ENCODE results near the gene U2AF1L4.
"Not testable (repeated sequence)": the region's sequence is repeated elsewhere in the genome, so short reads cannot be mapped to it uniquely, and the experiment has no call there.

U2AF1L4 gene

DNA sequence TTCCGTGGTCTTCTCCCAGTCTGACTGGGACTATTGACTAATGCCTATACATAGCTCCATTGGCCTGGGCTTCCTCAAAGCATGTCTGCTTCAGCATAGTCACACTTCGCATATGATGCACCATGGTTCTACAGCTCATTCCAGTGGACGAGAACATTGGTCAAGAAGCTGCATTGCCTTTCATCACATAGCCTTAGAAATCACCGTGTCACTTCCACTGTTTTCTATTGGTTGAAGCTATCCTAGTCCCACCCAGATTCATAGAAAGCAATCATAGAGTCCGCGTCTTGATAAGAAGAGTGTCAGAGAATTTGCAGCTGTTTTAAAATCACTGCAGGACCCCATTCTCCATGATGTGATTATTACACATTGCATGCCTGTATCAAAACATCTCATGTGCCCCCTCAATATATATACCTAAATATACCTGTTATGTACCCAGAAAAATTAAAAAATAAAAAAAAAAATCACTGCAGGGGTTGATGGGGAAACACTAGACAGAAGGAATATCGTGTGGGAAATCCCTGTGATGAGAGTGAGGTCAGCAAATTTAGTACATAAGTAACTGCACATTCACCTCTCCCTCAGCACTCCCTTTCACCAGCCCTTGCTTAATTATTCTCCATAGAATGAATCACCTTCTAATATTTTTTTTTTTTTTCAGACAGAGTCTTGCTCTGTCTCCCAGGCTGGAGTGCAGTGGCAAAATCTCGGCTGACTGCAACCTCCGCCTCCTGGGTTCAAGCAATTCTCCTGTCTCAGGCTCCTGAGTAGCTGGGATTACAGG lies 28.0 kb upstream of the U2AF1L4 start:
- Histone ChIP-seq H3K4me1 (ENCODE audit: low read length) (peaks cover 10% of the 10 kb centered on the region), H2AFZ (ENCODE audit: low read depth, low read length) (no peak overlapping the region), H3K4me3 (ENCODE audit: low read length) (no peak overlapping the region), H3K36me3 (replicated peaks; ENCODE audit: low read depth, low read length) (peaks cover 3% of the 10 kb centered on the region), H3K9ac (ENCODE audit: low read length) (no peak overlapping the region), H4K20me1 (ENCODE audit: insufficient read depth, low read length) (no peaks in the 10 kb centered on the region), H3K27ac (ENCODE audit: low read length) (no peak overlapping the region), H3K9me3 (ENCODE audit: insufficient read depth, low read length) (no peaks in the 10 kb centered on the region), H3K79me2 (ENCODE audit: low read length) (no peaks in the 10 kb centered on the region), H3K27me3 (ENCODE audit: low read depth, low read length) (no peaks in the 10 kb centered on the region), H3K4me2 (ENCODE audit: low read length) (no peak overlapping the region)
- TF ChIP-seq EZH2phosphoT487 (IDR thresholded peaks at IDR 0.05; ENCODE audit: low read depth) = no peak
- TF ChIP-seq, protein P1, sequence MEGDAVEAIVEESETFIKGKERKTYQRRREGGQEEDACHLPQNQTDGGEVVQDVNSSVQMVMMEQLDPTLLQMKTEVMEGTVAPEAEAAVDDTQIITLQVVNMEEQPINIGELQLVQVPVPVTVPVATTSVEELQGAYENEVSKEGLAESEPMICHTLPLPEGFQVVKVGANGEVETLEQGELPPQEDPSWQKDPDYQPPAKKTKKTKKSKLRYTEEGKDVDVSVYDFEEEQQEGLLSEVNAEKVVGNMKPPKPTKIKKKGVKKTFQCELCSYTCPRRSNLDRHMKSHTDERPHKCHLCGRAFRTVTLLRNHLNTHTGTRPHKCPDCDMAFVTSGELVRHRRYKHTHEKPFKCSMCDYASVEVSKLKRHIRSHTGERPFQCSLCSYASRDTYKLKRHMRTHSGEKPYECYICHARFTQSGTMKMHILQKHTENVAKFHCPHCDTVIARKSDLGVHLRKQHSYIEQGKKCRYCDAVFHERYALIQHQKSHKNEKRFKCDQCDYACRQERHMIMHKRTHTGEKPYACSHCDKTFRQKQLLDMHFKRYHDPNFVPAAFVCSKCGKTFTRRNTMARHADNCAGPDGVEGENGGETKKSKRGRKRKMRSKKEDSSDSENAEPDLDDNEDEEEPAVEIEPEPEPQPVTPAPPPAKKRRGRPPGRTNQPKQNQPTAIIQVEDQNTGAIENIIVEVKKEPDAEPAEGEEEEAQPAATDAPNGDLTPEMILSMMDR (IDR thresholded peaks at IDR 0.05; ENCODE audit: low read depth, low read length) = no peak

DNA sequence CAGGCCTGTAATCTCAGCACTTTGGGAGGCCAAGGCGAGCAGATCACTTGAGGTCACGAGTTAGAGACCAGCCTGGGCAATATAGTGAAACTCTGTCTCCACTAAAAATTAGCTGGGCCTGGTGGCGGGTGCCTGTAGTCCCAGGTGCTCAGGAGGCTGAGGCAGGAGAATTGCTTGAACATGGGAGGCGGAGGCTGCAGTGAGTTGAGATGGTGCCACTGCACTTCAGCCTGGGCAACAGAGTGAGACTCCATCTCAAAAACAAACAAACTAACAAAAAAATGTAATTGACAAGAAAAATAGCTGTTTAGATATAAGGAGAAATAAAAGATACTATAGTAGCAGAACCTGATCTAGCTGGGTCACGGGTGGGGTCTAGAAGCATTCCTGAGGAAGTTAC lies 27.1 kb upstream of the U2AF1L4 start:
- H3K9me3 ChIP-seq (ENCODE audit: insufficient read depth, low read length); H3K9ac ChIP-seq (ENCODE audit: low read length); H3K4me2 ChIP-seq (ENCODE audit: low read length); H2AFZ ChIP-seq (ENCODE audit: low read depth, low read length); H3K4me3 ChIP-seq (ENCODE audit: low read length); H3K27me3 ChIP-seq (ENCODE audit: low read depth, low read length); H3K27ac ChIP-seq (ENCODE audit: low read length); H3K79me2 ChIP-seq (ENCODE audit: low read length); H3K36me3 ChIP-seq (replicated peaks; ENCODE audit: low read depth, low read length); H4K20me1 ChIP-seq (ENCODE audit: insufficient read depth, low read length): not testable (repeated sequence)
- H3K4me1 ChIP-seq (ENCODE audit: low read length) = peaks cover 10% of the 10 kb centered on the region

DNA sequence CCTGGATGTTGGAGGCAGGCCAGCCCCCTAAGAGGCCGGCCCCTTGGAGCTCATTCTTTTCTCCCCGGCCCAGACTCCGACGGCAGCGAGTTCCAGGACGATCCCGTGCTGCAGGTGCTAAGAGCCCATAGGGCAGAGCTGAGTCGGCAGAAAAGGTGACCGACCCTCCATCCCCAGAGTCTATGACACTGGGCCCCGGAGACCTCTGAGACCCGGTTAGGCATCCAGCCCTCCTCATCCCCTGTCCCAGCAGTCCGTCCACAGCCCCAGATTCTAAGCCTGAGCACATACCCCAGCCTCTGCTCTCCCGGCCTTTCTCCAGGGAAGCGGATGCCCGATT lies 22.8 kb upstream of the U2AF1L4 start:
- H4K20me1 ChIP-seq (ENCODE audit: insufficient read depth, low read length) = no peaks in the 10 kb centered on the region
- H3K27ac ChIP-seq (ENCODE audit: low read length) = no peak overlapping the region
- no peak overlapping the region for H3K9ac ChIP-seq (ENCODE audit: low read length)
- no peaks in the 10 kb centered on the region for H3K9me3 ChIP-seq (ENCODE audit: insufficient read depth, low read length)
- no peaks in the 10 kb centered on the region for H3K4me1 ChIP-seq (ENCODE audit: low read length)
- H3K36me3 ChIP-seq (replicated peaks; ENCODE audit: low read depth, low read length) = peaks cover 17% of the 10 kb centered on the region
- H3K79me2 ChIP-seq (ENCODE audit: low read length) = no peaks in the 10 kb centered on the region
- no peaks in the 10 kb centered on the region for H3K27me3 ChIP-seq (ENCODE audit: low read depth, low read length)
- H2AFZ ChIP-seq (ENCODE audit: low read depth, low read length) = no peak overlapping the region
- no peak overlapping the region for H3K4me3 ChIP-seq (ENCODE audit: low read length)
- H3K4me2 ChIP-seq (ENCODE audit: low read length) = no peak overlapping the region
- TF ChIP-seq EZH2phosphoT487 (IDR thresholded peaks at IDR 0.05; ENCODE audit: low read depth) = no peak
- TF ChIP-seq, protein P1 (IDR thresholded peaks at IDR 0.05; ENCODE audit: low read depth, low read length) = no peak

DNA sequence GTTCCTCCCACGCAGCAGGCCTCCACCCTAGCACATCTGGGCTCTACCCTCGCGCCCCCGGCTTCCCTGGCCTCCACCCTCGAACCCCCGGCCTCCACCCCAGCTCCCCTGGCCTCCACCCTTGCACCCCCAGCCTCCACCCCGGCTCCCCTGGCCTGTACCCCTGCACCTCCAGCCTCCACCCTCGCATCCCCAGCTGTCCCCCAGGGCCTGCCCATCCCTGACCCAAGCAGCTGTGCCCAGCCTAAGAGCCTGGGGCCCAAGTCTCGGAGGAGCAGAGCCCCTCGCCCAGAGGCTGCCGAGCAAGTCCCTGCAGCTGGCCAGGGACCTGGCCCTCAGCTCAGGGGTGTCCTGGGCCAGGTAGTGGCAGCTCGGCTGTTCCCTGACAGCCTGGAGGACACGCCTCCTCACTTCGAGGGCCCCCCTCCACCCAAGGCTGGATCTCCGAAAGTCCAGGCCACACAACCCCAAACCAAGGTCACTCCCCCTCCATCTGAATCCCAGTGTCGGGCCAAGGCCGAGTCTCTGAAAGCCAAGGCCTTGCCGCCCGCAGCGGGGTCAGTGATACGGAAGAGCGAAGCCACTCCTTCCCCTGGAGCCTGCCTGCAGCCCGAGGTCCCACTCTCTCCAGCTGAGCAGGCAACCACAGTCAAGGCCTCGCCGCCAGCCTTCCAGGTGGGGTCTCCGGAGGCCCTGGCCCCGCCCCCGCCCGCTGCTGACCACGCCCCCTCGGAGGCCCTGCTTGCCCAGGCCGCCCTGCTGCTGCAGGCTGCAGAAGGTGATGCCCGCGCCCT lies 22.3 kb upstream of the U2AF1L4 start:
- Histone ChIP-seq H4K20me1 (ENCODE audit: insufficient read depth, low read length) (no peaks in the 10 kb centered on the region), H3K79me2 (ENCODE audit: low read length) (no peaks in the 10 kb centered on the region), H3K36me3 (replicated peaks; ENCODE audit: low read depth, low read length) (peaks cover 17% of the 10 kb centered on the region), H3K27ac (ENCODE audit: low read length) (no peak overlapping the region), H3K27me3 (ENCODE audit: low read depth, low read length) (no peaks in the 10 kb centered on the region), H2AFZ (ENCODE audit: low read depth, low read length) (no peak overlapping the region), H3K4me2 (ENCODE audit: low read length) (no peak overlapping the region), H3K4me1 (ENCODE audit: low read length) (no peaks in the 10 kb centered on the region), H3K9ac (ENCODE audit: low read length) (no peak overlapping the region), H3K9me3 (ENCODE audit: insufficient read depth, low read length) (no peaks in the 10 kb centered on the region), H3K4me3 (ENCODE audit: low read length) (no peak overlapping the region)
- TF ChIP-seq, protein P1 (IDR thresholded peaks at IDR 0.05; ENCODE audit: low read depth, low read length) = no peak
- TF ChIP-seq EZH2phosphoT487 (IDR thresholded peaks at IDR 0.05; ENCODE audit: low read depth) = no peak

Data from OCI-LY3 (cell line).